Activated CD4-positive, alpha-beta T cell treated with anti-CD3 and anti-CD28 coated beads for 48 hours (primary cell): ENCODE measurements around the gene DDX1.
"Not testable (repeated sequence)": the region's sequence is repeated elsewhere in the genome, so short reads cannot be mapped to it uniquely, and the experiment has no call there.

Source experiments
- DNase-seq: peaks from one replicate; pipeline ENCODE4 v3.0.0-alpha.2; 2020

Gene DDX1

DNA sequence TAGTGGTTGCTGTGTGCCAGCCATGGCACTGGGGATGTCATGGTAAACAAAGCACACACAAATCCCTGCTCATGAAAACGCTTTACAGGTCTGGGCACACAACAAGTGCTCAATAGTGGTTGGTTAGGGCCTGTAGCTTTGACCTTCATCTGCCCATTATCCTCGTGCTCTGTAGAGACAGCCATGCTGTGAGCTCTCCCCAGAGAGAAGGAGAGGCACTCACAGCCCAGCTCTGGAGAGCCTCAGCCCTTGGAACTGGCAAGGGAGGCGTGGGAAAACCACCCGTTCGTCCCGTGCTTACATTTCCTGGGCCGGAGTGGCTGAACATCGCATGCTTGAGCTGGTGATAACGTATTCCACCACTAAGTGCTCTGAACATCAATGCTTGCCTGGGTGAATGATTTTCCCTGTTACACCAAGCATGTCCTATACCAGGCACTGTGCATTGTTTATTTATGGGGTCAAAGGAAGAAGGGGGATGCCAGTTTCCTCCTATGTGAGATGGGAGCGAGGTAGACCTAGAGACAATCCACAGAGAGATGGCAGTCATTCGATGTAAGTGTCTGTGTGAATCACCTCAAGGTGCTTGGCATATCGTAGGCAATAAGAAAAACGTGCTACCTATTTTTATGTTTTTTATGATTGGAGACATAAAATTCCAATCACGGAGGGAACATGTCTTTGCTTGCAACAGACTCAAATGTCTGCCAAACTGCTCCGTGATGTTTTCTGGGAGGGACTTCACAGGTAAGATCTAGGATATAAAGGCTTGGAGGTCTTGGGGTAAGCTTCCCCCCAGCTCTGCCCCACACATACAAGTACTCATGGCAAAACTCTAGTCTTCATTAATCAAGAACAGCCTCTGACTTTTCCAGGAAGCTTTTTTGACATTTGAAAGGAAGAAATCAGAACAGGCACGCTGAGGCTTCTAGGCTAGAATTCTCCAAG, 75.5 kb downstream of the DDX1 start:
- DNase-seq: no peak

DNA sequence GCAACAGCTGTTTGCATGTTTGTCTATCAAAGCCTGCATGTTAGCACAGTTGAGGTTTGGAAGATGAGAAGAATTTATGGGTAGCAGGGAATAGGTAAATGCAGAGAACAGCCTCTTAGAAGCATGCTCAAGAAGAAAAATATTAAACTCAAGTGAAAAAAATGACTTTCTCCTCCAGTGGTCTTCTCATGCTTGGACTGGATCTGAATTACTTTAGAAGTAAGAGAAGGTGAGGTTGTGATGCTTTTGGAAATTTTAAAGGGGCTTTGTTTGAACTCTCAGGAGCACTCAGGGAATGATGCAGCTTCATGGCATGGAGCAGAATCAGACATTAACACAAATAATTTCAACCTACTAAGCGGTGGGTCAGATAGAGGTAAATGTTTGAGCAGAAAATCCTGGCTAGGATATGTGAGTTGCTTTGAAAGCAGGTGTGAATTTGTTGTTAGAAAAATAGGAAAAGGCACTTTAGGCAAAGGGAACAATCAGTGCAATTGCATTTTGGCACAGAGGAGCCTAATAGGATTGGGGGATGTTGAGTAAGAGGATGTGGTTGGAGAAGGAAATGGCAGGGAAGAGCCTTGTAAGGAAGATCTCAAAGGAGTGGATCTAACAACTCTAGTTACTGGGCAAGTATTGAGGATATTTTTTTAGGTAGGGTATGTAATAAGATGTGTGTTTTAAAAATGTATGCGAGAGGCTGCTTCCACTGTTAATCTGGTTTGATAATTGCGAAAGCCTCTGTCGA, 76.3 kb downstream of the DDX1 start:
- no peak for DNase-seq

DNA sequence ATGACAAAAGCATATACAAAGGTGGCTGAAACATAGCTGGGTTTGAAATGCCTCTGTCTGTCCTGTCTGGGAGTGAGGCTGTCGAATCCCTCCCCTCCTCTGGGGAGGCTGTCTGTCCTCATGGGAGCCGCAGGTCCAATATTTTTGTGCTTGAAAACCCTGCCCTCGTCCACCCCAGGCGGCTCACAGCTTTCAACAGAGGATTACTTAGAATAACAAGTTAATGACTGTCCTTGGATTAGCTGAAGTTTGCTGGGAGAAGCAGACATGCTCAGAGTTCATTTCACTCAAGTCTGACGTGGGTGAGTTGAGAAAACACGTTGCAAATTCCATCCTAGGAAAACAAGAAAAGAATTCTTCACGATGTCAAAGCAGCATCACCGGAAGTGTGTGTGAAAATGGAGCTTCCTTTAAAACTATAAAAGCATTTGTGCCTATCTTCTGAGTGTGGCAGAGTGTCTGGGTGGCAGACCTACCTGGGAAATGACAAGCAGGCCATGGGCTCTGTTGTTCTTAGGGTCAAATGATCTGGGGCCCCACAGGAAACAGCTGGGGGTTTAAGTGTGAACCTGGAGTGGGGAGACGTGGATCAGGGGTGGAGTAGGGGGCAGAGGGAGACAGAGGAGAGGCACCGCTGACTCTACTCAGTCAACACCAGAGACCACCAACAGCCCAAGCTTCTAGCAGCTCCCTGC, 77.1 kb downstream of the DDX1 start:
- DNase-seq: no peak

DNA sequence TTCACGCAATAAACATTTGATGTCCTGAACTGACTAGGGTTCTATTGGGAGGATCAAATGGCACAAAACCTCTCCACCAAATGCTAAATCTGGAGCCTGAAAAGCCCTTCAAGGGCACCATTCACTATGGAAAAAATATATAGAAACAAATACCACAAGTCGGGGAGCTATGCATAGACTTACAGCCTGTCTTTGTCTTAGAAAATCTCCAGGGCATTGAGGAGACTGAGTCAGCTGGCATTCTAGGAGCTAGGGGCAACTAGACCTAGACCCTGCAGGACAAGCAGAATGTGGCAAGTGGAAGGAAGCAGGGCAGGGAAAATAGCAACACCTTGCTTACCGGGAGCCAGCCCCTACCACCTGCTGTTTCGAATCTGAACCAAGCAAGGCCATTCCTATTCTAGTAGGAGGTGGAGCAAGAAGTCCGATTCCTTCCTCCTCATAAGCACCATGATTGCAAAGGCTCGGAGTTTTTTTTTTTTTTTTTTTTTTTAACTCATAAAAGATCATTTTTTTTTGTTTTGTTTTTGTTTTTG, 77.8 kb downstream of the DDX1 start:
- DNase-seq: no peak

DNA sequence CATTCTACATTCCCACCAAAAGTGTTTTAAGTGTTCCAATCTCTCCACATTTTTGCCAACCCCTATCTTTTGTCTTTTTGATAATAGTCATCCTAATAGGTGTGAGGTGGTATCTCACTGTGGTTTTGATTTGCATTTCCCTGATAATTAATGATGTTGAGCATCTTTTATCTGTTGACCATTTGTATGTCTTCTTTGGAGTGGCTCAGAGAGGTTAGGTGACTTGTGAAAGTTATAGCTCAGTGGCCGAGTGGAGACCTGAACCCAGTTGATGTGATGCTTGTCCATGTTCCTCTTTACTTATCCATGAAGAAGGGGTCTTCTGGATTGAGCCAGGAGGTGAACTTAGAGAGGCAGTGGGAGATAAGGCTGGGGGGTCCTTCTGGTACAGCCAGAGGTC, 78.8 kb downstream of the DDX1 start:
- DNase-seq: no peak

DNA sequence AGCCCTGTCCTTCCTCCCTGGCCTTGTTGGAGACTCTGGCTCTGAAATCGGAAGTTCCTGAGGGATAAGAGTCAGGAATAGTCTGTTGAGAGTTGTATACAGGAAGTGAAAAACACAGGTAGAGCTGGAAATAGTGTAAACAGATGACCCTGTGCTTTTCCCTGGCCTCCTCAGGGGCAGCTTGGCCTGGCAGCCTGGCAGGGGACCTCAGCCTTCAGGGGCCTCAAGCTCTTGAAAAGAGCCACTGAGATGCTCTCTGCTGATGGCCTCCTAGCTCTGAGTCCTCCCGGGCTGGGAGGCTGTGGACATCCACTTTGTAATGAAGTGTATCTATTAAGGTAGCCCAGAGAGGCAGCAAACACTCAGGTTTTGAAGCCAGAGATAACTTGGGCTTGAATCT, 79.3 kb downstream of the DDX1 start:
- no peak for DNase-seq

DNA sequence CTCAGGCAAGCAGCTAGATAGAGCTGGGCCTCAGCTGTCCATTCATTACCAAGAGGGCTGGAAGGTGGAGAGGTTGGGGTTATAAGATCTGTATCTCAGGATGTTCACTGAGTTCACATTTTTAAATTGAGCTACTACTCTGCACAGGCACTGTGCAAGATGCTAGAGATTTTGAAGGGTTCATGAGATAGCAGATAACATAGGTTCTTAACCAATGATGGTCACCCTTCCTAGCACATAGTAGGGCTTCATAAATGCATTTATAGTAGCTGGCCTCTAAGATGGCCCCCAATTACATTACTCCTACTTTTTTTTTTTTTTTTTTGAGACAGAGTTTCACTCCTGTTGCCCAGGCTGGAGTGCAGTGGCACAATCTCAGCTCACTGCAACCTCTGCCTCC, 79.7 kb downstream of the DDX1 start:
- no peak for DNase-seq

DNA sequence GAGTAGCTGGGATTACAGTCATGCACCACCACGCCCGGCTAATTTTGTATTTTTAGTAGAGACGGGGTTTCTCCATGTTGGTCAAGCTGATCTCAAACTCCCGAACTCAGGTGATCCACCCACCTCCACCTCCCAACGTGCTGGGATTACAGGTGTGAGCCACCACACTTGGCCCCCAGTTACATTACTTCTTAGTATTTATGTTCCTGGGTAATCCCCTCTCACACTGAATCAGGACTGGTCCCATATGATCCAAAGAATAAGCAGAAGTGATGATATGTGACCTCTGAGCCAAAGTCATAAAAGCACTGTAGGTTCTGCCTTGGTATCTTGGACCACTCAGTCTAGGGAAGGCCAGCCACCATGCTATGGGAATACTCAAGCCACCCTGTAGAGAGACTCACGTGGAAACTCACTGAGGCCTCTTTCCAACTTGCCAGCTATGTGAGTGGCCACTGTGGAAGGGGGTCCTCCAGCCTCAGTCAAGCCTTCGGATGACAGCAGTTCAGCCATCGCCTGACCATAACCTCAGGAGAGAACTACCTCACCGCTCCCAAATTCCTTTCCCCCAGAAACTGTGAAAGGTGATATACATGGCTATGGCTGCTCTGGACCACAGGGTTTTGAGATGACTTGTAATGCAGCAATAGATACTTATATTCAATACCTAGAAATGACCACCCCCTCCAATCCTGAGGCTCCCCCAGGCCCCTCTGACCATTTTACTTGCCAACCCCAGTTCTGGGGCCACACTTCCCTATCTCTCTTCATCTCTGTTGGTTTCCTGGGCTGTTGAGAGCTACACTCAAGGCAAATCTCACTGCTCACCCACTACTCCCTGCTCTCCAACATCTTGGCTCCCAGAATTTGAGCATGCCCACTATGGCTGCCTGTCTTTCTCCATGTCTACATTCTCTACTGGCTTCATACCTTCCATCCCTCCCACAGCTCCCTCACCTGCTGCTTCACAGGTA, 80.5 kb downstream of the DDX1 start:
- no peak for DNase-seq

DNA sequence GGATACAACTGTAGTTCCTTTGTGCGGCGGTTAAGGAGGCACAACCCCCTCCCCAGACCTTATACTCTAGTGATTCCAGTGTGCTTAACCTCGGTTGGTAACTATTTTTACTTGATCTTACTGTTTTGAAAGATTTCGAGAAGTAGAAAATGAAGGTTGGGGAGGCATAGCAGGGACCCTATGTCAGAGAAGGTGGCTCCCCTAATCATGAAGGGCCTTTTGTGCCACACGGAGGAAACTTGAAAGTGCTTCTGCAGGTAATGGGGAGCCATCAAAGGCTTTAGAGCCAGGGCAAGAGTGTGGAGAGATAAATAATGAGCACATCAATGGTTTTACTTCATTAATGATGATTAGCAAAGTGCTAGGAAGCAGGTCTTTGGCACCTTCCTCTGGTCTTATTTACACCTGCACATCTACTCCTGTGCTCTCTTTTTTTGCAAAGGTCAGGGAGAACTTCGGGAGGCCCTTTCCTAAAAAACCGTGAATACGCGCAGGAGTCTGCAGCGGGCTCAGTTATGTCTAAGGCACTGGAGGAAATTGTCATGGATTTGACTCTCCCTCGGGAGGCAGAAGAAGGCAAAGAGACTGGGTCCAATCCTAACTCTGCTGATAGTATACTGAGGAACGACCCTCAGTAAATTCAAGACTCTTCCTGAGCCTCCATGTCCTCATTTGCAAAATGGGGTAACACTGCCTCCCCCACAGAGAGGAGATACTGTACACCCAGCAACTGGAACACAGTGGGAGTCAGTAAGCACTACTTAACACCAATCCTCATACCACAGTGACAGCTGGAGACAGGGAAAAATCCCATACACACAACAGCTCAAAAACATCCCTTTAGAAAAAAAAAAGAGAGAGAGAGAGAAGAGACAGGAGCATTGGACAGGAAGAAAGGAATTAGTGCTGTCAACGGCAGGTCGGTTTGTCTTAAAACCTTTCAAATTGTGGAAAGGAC, 81.6 kb downstream of the DDX1 start:
- DNase-seq: no peak

DNA sequence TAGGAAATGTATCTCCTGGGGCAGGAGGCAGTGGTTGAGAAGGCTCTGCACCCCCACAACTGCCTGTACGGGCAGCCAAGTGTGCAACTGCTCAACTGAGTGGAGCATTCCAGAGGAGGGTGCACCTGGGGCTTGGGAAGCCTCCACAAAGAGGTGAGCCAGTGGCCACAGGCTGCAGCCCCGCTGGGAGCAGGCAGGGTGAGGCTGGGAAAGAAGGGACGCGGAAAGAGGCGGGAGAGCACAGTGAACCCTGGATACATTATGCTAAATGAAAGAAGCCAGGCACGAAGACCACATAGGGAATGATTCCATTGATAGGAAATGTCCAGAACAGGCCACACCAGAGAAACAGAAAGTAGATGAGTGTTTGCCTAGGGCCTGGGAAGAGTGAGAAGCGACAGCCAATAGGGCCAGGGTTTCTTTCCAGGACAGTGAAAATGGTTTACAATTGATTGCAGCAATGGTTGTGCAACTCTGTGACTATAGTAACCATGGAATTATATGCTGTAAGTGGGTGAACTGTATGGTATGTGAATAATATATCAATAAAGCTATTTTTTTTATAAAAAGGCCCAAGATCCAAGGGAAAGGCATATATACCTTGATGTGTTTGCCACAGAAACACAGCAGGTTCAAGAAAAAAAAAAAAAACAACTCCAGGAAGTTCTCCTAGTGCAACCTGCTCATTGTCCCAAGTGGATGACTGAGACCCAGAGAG, 82.4 kb downstream of the DDX1 start:
- no peak for DNase-seq

DNA sequence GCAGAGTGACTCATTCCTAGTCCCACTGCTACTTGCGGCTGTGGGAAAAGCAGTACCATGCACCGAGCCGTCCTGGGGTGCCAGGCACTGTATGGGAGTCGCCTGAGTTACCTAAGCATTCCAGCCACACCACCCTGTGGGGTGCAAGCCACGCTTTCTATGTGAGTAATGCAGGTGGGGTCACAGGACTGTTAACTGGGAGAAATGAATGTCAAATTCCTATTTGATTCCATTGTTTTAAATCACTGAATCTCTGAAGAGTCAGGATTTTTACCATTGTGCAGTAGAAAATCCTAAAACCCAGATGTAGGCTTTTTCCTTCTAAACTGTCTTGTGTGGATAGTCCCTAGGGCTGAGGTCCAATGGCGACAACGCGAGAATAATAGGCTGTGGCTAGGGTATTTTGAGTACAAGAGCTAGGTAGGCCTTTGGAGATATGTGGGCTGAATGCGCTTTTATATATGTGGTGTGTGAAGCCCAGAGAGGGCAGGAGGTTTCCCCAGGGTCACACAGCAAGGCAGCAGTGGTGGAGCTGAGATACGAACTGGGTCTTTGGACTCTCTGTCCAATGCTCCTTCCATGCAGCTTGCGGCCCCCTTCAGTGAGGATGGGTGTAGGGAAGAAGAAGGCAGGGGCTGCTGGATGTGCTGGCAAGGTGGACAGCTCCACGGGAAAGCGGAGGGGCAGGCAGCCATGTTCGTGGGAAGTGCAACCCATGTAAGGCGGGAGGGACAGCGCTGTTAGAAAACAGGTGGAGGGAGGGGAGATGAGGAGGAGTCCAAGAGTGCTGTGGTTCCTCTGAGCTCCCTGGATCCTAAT, 83.2 kb downstream of the DDX1 start:
- no peak for DNase-seq

DNA sequence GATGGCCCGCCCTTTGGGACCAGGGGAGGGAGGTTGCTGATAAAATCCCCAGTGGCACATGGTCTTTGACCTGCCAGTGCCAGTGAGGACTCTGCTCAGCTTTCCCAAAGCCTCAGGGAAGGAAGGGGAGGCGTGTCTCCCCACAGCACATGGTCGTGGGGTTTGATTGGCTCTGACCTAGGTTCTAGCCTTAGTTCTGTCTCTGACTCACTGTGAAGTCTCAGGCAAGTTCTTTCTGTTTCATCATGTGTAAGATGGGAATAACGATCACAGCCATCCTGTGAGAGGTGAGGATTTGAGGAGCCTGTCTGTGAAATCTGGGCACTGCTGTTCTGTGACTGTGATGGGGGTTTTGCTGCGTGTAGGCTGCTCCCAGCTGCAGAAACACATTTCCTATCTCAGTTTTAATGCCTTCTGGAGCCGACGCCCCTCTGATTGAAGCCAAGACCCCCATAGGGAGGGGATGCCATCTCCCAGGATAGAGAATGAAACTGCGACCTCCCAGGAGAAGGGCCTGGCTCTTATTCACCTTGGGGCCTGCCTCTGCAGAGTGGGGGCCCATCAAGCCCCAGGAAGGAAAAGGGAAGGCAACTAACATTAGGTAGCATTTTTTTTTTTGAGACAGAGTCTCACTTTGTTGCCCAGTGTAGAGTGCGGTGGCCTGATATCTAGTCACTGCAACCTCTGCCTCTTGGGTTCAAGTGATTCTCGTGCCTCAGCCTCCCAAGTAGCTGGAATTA, 84.0 kb downstream of the DDX1 start:
- no peak for DNase-seq

DNA sequence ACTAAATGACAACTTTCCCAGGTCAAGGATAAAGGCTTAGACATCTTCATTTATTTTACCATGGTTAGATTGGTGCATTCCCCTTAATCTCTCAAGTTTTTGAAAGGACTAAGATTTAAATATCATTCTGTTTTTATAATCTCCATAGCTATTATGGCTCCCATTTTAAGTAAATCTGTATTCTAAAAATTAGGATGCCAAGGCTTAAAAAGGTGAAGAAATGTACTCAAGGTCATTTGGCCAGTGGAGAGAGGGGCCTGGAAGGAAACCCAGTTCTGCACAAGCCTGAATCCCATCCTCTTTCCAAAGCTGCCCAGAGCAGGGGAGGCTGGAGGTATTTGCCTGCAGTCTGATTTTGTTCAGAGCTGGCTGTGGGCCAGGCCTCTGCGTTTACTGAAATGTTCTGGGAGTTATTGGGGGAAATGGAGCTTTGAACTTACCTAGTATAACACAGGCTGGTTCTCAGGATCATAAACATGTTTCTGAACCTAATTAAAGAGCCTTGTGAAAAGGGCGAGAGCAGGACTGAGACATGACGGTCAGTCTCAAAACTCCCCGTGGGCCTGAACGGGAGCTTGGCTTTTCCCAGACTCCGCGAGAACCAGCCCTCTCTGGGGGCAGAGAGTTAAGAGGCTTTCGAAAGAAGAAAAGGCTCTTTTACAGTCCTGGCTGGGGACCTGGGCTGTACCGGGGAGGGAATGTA, 85.6 kb downstream of the DDX1 start:
- DNase-seq: no peak

DNA sequence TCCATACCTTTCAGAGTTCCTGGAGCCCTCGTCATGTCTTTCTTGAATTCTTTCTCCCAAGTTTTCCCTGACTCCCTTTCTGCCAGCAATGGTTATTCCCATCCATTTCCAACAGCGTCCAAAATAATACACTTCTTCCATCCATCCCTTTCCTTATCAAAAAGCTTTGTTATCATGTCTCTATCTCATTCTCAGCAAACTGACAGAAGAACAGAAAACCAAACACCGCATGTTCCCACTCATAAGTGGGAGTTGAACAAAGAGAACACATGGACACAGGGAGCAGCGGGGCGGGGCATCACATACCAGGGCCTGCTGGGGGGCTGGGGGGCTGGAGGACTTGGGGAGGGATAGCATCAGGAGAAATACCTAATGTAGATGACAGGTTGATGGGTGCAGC, 86.7 kb downstream of the DDX1 start:
- no peak for DNase-seq

DNA sequence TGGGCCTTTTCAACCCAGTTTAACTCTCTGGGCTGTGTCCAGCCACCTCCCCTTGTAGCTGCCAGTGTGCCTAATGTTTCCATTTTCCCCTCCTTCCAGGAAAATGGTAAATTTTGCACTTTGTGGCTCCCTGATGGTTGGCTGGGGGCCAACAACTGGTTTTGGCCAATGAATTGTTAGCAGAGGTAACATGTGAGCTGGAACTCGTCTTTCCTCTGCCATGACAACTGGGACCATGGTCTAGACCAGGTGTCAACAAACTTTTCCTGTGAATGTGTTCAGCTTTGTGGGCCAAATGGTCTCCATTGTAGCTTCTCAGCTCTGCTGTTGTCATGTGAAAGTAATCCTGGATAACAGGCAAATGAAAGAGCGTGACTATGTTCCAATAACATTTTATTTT, 87.2 kb downstream of the DDX1 start:
- no peak for DNase-seq

DNA sequence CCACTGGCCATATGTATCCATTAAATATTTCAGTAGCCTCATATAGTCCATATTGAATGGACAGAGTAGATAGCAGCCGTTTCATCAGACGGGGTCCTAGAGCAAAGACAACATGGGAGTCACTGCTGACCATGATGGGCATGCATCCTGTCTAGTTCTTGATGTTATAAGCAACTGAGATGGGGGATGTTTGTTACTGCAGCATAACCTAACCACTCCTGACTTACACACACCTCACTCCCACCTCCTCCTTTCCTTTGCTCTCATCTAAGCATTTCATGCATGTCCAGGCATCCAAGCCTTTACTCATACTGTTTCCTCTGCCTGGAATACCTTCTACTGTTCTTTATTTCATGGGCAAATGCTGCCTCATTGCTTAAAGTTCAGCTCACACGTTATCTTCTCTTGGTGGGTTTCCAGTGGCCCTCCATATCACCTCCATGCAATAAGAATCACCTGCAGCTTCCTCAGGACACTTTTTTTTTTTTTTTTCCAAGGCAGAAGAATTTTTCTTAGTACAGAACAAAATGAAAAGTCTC, 87.8 kb downstream of the DDX1 start:
- no peak for DNase-seq

DNA sequence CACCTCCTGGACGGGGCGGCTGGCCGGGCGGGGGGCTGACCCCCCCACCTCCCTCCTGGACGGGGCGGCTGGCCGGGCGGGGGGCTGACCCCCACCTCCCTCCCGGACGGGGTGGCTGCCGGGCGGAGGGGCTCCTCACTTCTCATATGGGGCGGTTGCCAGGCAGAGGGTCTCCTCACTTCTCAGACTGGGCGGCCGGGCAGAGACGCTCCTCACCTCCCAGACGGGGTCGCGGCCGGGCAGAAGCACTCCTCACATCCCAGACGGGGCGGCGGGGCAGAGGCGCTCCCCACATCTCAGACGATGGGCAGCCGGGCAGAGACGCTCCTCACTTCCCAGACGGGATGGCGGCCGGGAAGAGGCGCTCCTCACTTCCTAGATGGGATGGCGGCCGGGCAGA, 88.5 kb downstream of the DDX1 start:
- DNase-seq: not testable (repeated sequence)
